HepG2 (cell line): ENCODE measurements around the gene SIX5. TPM values are rescaled to one million over a fixed set of nuclear protein-coding genes. Genes with fewer than 3 reads are reported as not detected.

Experiments
- ATM ChIP-seq: fragments of 450-650 bp; IDR thresholded peaks from 2 replicates; pipeline ENCODE4 v1.7.1; 2017; ENCODE audit warnings: mild to moderate bottlenecking, borderline replicate concordance
- CEBPG ChIP-seq: IDR thresholded peaks from 2 replicates; pipeline ENCODE4 v1.6.1; 2016
- NR1H2 ChIP-seq: sonication (generic); formaldehyde crosslinking; IDR thresholded peaks from 2 replicates; pipeline ENCODE4 v1.8.1; 2022; ENCODE audit warnings: low read depth, missing genetic modification reagents, borderline replicate concordance
- PRMT3 ChIP-seq: sonication (generic); formaldehyde crosslinking; IDR thresholded peaks from 2 replicates; pipeline ENCODE4 v1.8.1; 2022; ENCODE audit warnings: low read depth, mild to moderate bottlenecking, moderate library complexity, missing genetic modification reagents, borderline replicate concordance
- RAD21 ChIP-seq: fragments of 450-650 bp; formaldehyde crosslinking; IDR thresholded peaks from 2 replicates; pipeline ENCODE4 v1.5.0; 2020; ENCODE audit warnings: mild to moderate bottlenecking
- RCOR2 ChIP-seq: IDR thresholded peaks from 2 replicates; pipeline ENCODE4 v1.6.1; 2016; ENCODE audit warnings: missing biosample characterization, missing genetic modification reagents
- SPEN ChIP-seq: sonication (generic); formaldehyde crosslinking; IDR thresholded peaks from 2 replicates; pipeline ENCODE4 v1.5.1; 2020; ENCODE audit warnings: low read depth, mild to moderate bottlenecking, missing genetic modification reagents
- SRY ChIP-seq: sonication (generic); formaldehyde crosslinking; IDR thresholded peaks from 2 replicates; pipeline ENCODE4 v1.8.0; 2022; ENCODE audit warnings: mild to moderate bottlenecking, missing genetic modification reagents
- TBL1XR1 ChIP-seq: fragments of 150-350 bp; IDR thresholded peaks from 2 replicates; pipeline ENCODE4 v1.6.1; 2014; ENCODE audit warnings: borderline replicate concordance, low read length; ENCODE audit not compliant: partially characterized antibody
- ZBTB1 ChIP-seq: sonication (generic); formaldehyde crosslinking; IDR thresholded peaks from 2 replicates; pipeline ENCODE4 v1.4.0; 2020; ENCODE audit warnings: missing genetic modification reagents, borderline replicate concordance
- ZNF160 ChIP-seq: sonication (generic); formaldehyde crosslinking; IDR thresholded peaks from 2 replicates; pipeline ENCODE4 v1.8.0; 2022; ENCODE audit warnings: mild to moderate bottlenecking, inconsistent platforms, missing genetic modification reagents
- ZNF20 ChIP-seq: sonication (generic); formaldehyde crosslinking; IDR thresholded peaks from 2 replicates; pipeline ENCODE4 v1.4.0; 2020; ENCODE audit warnings: mild to moderate bottlenecking, moderate library complexity, missing genetic modification reagents
- ZNF530 ChIP-seq: sonication (generic); formaldehyde crosslinking; IDR thresholded peaks from 2 replicates; pipeline ENCODE4 v1.5.0; 2020; ENCODE audit warnings: low read depth, mild to moderate bottlenecking, missing genetic modification reagents
- ZNF629 ChIP-seq: sonication (generic); formaldehyde crosslinking; conservative IDR thresholded peaks from 2 replicates; pipeline ENCODE4 v1.5.0; 2020; ENCODE audit warnings: missing genetic modification reagents
- ZNF773 ChIP-seq: sonication (generic); formaldehyde crosslinking; IDR thresholded peaks from 2 replicates; pipeline ENCODE4 v1.4.0; 2020; ENCODE audit warnings: missing genetic modification reagents, borderline replicate concordance
- polyA plus RNA-seq, 8 experiments: library from polyadenylated mRNA; depleted of rRNA in 3 of 8; stranded (reverse) in 7 of 8; unstranded in 1 of 8; fragments of >200 nt; fragmentation: Illumina TruSeq in 4 of 8; extraction: Trizol in 4 of 8; gene quantifications; 2 replicates each; pipeline versions ENCODE4 v1.2.1 to v1.2.3, GENCODE V29; 2011 to 2016; ENCODE audit warnings: low read depth in 4 of 8, missing spikeins in 1 of 8, mixed read lengths in 1 of 8; ENCODE audit not compliant: insufficient read depth in 1 of 8
- total RNA-seq, 5 experiments: library from RNA; depleted of rRNA; stranded (reverse); fragments of >200 nt; fragmentation: Illumina TruSeq; extraction: Trizol; gene quantifications; 2 replicates each; pipeline ENCODE4 v1.2.3, GENCODE V29; 2016; ENCODE audit warnings: low read depth in 1 of 5
- TF ChIP-seq, protein P1 (sequence below): sonication (generic); formaldehyde crosslinking; IDR thresholded peaks from 2 replicates; pipeline ENCODE4 v1.4.0; 2020; ENCODE audit warnings: missing genetic modification reagents, borderline replicate concordance
- TF ChIP-seq, protein P2 (sequence below): sonication (generic); formaldehyde crosslinking; IDR thresholded peaks from 2 replicates; pipeline ENCODE4 v1.5.0; 2020; ENCODE audit warnings: missing genetic modification reagents
- TF ChIP-seq, protein P3 (sequence below): sonication (generic); formaldehyde crosslinking; IDR thresholded peaks from 2 replicates; pipeline ENCODE4 v1.5.0; 2020; ENCODE audit warnings: mild to moderate bottlenecking, missing genetic modification reagents
- TF ChIP-seq, protein P4 (sequence below): sonication (generic); formaldehyde crosslinking; IDR thresholded peaks from 2 replicates; pipeline ENCODE4 v1.5.0; 2020; ENCODE audit warnings: mild to moderate bottlenecking, missing genetic modification reagents

SIX5 gene
- total and polyA plus RNA-seq, 2 of the 13 experiments (the other 11 are each of a cell fraction or from before 2014, with no cell fraction given), result 7.7 to 10.5 TPM

DNA sequence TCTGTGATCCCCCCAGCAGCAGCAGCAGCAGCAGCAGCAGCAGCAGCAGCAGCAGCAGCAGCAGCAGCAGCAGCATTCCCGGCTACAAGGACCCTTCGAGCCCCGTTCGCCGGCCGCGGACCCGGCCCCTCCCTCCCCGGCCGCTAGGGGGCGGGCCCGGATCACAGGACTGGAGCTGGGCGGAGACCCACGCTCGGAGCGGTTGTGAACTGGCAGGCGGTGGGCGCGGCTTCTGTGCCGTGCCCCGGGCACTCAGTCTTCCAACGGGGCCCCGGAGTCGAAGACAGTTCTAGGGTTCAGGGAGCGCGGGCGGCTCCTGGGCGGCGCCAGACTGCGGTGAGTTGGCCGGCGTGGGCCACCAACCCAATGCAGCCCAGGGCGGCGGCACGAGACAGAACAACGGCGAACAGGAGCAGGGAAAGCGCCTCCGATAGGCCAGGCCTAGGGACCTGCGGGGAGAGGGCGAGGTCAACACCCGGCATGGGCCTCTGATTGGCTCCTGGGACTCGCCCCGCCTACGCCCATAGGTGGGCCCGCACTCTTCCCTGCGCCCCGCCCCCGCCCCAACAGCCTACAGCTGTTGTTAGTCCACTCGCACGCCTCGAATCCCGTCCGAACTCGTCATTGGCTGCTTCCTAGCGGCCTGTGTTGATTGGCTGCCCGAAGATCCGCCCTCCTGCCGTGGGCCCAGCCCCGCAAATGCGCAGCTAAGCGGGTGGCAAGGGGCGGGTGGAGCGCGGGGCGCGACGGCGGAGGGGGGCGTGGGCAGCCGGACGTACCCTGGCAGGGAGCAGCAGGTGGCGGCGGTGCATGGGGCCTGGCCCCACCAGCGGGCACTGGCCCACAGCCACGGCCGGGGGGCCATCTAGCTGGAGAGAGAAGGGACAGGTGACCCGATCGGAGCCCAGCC is 1.4 kb upstream of the SIX5 start (continued):
- TF ChIP-seq, protein P1, sequence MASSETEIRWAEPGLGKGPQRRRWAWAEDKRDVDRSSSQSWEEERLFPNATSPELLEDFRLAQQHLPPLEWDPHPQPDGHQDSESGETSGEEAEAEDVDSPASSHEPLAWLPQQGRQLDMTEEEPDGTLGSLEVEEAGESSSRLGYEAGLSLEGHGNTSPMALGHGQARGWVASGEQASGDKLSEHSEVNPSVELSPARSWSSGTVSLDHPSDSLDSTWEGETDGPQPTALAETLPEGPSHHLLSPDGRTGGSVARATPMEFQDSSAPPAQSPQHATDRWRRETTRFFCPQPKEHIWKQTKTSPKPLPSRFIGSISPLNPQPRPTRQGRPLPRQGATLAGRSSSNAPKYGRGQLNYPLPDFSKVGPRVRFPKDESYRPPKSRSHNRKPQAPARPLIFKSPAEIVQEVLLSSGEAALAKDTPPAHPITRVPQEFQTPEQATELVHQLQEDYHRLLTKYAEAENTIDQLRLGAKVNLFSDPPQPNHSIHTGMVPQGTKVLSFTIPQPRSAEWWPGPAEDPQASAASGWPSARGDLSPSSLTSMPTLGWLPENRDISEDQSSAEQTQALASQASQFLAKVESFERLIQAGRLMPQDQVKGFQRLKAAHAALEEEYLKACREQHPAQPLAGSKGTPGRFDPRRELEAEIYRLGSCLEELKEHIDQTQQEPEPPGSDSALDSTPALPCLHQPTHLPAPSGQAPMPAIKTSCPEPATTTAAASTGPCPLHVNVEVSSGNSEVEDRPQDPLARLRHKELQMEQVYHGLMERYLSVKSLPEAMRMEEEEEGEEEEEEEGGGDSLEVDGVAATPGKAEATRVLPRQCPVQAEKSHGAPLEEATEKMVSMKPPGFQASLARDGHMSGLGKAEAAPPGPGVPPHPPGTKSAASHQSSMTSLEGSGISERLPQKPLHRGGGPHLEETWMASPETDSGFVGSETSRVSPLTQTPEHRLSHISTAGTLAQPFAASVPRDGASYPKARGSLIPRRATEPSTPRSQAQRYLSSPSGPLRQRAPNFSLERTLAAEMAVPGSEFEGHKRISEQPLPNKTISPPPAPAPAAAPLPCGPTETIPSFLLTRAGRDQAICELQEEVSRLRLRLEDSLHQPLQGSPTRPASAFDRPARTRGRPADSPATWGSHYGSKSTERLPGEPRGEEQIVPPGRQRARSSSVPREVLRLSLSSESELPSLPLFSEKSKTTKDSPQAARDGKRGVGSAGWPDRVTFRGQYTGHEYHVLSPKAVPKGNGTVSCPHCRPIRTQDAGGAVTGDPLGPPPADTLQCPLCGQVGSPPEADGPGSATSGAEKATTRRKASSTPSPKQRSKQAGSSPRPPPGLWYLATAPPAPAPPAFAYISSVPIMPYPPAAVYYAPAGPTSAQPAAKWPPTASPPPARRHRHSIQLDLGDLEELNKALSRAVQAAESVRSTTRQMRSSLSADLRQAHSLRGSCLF, result no peak; the same call in 1 of the 2 replicates
- TF ChIP-seq, protein P2, sequence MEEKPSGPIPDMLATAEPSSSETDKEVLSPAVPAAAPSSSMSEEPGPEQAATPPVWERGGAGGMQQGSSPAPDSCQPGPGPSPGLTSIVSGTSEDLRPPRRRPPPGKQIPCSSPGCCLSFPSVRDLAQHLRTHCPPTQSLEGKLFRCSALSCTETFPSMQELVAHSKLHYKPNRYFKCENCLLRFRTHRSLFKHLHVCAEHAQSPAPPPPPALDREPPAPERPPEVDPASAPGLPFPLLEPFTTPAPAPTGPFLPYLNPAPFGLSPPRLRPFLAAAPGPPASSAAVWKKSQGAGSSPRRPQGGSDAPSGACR (CRISPR knock-in tag), result peak; percentile 48; the same call in 1 of the 2 replicates
- TF ChIP-seq, protein P3, sequence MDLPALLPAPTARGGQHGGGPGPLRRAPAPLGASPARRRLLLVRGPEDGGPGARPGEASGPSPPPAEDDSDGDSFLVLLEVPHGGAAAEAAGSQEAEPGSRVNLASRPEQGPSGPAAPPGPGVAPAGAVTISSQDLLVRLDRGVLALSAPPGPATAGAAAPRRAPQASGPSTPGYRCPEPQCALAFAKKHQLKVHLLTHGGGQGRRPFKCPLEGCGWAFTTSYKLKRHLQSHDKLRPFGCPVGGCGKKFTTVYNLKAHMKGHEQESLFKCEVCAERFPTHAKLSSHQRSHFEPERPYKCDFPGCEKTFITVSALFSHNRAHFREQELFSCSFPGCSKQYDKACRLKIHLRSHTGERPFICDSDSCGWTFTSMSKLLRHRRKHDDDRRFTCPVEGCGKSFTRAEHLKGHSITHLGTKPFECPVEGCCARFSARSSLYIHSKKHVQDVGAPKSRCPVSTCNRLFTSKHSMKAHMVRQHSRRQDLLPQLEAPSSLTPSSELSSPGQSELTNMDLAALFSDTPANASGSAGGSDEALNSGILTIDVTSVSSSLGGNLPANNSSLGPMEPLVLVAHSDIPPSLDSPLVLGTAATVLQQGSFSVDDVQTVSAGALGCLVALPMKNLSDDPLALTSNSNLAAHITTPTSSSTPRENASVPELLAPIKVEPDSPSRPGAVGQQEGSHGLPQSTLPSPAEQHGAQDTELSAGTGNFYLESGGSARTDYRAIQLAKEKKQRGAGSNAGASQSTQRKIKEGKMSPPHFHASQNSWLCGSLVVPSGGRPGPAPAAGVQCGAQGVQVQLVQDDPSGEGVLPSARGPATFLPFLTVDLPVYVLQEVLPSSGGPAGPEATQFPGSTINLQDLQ (CRISPR knock-in tag), result peak; percentile 76; the same call in 1 of the 2 replicates
- TF ChIP-seq ZNF530 (CRISPR knock-in tag) (no peak; the same call in 1 of the 2 replicates), NR1H2 (CRISPR knock-in tag) (no peak), RAD21 (CRISPR knock-in tag) (peak; percentile 88), CEBPG (CRISPR knock-in tag) (no peak), ZNF20 (CRISPR knock-in tag) (no peak), ATM (no peak), ZBTB1 (no peak), SPEN (0 out of 2 replicates have a peak, but pooled peaks have one; percentile 53), PRMT3 (CRISPR knock-in tag) (no peak), ZNF629 (peak; percentile 40; the same call in 1 of the 2 replicates), ZNF160 (no peak; the same call in 1 of the 2 replicates), SRY (peak; percentile 93; the same call in 1 of the 2 replicates), RCOR2 (CRISPR knock-in tag) (0 out of 2 replicates have a peak, but pooled peaks have one; percentile 40), ZNF773 (CRISPR knock-in tag) (peak; percentile 37; the same call in 1 of the 2 replicates), TBL1XR1 (no peak)
- TF ChIP-seq, protein P4, sequence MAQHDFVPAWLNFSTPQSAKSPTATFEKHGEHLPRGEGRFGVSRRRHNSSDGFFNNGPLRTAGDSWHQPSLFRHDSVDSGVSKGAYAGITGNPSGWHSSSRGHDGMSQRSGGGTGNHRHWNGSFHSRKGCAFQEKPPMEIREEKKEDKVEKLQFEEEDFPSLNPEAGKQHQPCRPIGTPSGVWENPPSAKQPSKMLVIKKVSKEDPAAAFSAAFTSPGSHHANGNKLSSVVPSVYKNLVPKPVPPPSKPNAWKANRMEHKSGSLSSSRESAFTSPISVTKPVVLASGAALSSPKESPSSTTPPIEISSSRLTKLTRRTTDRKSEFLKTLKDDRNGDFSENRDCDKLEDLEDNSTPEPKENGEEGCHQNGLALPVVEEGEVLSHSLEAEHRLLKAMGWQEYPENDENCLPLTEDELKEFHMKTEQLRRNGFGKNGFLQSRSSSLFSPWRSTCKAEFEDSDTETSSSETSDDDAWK, result no peak
